ENCODE data around the gene SLC39A11.

Gene SLC39A11

GRCh38 chr17:72605543-72605942, 486.9 kb downstream of the SLC39A11 start:
- no peak for DNase-seq

- no peak for DNase-seq
Measured at GRCh38 chr17:72604518-72604917, 488.0 kb downstream of the SLC39A11 start.

GRCh38 chr17:72603420-72604242, 488.9 kb downstream of the SLC39A11 start:
- DNase-seq: no peak

- no peak for DNase-seq
Measured at GRCh38 chr17:72602517-72603419, 489.7 kb downstream of the SLC39A11 start.

- DNase-seq: no peak
Measured at GRCh38 chr17:72600934-72601333, 491.6 kb downstream of the SLC39A11 start.

GRCh38 chr17:72599891-72600290, 492.6 kb downstream of the SLC39A11 start:
- DNase-seq: no peak

GRCh38 chr17:72598695-72599094, 493.8 kb downstream of the SLC39A11 start:
- DNase-seq: no peak

GRCh38 chr17:72597354-72598087, 495.0 kb downstream of the SLC39A11 start:
- no peak for DNase-seq

Data from activated CD4-positive, alpha-beta T cell treated with anti-CD3 and anti-CD28 coated beads for 1 hour (primary cell).